ENCODE results near the gene CLDN19.

GRCh38 chr1:42703888-42704464, 36.1 kb downstream of the CLDN19 start:
- no peak for TF ChIP-seq POLR2A (IDR thresholded peaks at IDR 0.05; ENCODE audit: low read length)
- TF ChIP-seq GATA1 (IDR thresholded peaks at IDR 0.05; ENCODE audit: low read depth, low read length), result no peak

Measured in erythroblast (primary cell).